EL (cell line): ENCODE measurements around the gene ACTRT2.

Experiments
- DNase-seq: peaks from one replicate; pipeline ENCODE4 v3.0.0-alpha.2; 2016

ACTRT2 gene

DNA sequence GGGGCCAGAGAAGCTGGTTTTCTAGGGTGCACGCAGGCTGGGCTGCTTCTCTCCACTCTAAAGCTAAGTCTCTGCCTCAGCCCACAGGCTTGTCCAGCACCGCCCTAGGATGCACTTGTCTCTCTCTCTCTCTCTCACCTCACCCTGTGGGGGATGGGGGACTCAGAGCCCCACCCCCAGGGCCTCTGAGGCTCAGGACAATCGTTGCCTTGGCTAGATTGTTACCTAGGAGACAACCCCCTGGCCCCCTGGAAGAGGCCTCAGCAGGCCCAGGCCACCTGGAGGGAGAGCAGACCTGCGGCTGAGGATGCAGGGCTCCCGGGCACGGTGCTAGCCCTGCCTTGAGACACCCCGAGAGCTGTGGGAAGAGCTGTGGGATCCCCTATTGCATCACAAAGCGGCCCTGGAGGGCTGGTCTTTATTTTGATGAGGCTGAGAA lies at the start of gene ACTRT2:
Gene ACTRT2 (plus strand): TSS at position 235 of the 439 bp plus-strand sequence. CDS start 220 bp downstream, outside the sequence.
- DNase-seq: no peak

DNA sequence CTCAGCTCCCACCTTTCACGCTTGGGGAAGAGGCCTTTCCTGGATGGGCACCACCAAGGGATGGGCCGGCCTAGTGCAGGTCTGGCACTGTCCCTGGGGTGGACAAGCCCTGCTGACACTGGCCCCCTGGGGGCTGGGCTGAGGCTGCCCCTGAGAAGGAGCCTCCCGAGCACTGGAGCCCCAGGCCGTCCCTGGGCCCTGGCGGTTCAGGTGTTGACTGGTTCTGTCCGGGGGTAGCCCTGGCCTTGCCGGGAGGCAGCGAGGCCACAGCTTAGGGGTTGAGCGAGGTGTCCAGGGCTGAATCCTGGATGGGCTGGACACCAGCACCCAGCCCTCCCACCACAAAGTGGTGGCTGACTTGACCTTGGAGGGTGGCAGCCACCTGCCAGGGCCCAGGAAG lies 49.7 kb upstream of the ACTRT2 start:
- no peak for DNase-seq

DNA sequence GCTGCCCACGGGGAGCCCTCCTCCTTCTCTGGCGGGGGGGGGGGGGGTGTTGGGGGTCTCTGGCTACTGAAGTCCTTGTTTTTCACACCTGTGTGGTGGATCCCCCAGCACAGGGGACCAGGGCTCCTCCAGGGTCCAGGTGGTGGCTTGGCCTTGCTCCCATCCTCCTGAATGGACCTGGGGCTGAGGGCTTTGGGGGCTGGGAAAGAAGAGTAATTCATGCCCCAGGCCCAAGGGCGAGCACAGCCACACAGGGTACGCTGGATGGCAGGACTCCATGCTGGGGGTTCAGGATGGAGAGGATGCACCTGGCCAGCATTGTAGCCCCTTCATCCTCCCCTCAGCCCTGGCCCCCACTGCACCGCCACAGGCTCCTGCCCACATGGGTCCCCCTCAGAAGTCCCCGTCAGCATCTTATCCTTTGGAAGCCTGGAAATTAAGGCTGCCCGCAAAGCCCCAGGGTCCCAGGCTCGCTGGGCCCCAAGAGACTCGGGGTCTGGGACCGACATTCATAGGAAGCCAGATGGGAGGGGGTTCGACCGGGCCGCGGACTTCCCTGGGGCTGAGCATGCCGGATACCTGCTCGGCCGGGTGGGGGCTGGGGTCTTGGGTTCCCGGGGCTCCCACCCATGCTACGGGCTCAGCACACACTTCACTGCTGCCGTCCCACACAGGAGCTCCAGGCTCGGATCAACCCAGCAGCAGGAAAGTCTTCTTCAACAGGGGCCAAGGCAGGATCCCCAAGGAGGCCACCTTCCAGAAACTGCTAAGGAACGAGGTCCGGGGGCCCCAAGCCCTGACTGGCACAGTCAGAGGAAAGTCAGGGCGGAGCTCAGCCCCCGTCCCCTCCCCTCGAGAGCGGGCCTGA lies 49.0 kb upstream of the ACTRT2 start:
- no peak for DNase-seq

DNA sequence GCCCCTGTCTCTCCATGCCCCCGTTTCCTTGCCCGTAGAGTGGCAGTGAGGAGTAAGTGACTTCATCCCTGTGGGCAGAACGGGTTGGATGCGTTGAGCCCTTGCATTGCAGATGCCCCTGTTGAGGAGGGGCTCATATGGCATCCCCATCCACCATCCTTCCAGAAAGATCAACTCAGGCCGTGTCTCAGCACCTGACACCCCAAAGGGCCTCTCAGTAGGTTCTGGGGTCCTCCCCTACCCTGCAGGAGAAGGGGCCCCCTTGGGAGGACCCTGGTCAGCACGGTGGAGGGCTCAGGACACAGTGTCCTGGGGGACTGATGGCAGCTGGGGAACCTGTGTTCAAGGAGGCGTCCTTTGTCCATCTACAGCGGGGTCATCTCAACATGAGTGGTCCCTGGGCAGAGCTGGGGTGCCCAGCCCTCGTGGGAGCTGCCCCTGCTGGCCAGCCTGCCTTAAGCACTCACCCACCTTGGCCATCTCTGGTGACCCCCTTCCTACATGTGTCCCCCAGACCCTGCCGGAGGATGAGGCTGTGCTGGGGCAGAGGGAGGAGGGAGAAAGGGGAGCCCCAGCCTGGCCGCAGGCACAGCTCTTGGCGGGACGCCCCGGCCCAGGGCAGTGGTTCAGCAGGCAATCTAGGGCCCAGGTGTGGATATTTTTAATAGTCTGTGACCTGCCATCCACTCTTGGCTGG lies 48.2 kb upstream of the ACTRT2 start:
- no peak for DNase-seq

DNA sequence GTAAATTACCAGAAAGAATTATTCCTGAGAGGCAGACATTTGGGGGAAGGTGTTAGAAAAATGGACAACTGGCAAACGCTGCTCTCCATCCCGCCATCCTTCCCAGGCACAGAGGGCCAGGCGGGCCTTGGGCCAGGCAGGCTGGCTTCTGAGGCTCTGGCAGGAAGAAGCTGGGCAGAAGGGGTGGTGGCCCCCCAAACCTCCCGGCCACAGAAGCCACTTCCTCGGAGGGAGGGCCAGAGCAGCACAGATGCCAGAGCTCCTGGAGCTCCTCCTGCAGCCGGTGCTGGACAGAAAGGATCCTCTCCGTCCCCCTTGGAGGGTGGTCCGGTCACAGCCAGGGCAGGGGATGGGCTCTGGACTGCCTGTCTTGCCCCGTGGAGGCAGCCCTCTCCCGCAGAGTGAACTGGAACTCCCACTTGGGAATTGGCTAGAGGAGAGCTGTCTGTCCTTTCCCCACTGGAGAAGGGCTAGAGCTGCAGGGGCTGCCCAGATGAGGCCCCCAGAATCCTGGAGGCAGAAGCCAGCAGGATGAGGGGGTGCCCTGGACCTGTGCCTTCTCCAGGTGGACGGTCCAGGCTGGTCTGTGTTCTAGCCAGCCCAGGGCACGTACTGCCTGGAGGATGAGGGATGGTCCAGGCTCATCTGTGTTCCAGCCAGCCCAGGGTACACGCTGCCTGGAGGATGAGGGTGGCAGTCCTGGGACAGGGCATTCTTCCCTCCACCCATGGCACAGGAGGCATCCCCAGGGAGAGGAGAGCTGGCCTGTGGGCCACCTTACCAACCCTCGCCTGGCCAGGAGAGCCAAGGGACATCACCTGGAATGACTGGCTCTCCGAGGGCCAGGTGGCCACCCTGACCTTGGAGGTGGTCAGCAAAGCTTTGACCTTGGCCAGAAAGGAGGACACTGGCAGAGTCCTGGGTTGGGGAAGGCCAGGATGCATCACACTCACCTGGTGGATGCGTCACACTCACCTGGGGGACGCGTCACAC lies 47.4 kb upstream of the ACTRT2 start:
- no peak for DNase-seq

DNA sequence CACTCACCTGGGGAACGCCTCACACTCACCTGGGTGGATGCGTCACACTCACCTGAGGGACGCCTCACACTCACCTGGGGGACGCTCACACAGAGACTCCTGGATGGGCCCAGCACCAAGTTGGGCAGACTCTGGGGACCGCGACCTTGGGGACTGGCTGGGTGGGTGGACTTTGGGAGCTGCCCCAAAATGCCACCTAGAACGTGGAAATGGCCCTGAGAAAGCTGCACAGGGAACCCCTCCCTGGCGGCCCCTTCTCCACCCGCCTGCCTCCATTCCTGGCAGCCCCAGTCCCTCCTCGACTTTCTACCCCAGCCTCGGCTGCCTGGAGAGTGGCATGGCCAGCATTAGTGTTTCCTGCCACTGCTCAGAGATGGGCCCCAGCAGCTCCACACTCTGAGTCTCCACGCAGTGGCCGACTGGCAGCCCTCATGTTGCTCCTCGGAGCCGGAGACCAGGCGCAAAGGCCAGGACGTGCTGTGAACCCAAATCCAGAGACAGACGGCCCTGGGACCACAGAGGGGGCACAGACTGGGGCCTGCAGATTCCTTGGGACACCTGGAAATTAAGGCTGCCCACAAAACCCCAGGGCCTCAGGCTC lies 46.5 kb upstream of the ACTRT2 start:
- no peak for DNase-seq

DNA sequence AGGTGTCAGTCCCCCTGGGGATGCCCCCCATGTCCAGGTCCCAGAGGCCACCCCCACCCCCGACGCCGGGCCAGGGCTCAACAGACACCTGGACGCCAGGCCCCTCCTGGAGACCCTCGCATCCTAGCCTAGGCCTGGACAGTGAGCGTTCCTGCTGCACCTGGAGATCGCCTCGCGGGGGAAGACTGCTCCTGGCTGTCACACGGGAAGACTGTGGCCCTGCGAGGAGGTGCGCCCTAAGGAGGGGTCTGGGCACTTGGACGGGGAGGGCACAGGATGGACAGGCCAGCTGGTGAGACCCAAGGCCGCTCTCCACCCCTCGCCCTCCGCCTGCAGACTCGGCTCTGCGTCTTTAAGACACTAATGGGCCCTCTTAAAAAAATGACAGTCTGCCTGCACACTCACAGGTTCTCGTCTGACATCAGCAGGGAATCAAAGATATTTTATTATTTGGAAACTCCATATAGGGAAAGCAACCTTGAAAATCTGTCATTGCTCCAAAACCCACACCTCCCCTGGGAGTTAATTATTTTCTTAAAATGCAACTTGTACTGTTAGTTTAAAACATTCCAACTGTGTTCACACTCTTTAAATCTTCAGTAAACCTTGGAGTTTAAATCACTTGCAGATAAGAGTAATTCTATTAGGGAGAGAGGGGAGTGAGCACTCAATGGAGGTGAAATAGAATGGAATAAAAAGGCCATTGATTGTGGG lies 45.6 kb upstream of the ACTRT2 start:
- no peak for DNase-seq

DNA sequence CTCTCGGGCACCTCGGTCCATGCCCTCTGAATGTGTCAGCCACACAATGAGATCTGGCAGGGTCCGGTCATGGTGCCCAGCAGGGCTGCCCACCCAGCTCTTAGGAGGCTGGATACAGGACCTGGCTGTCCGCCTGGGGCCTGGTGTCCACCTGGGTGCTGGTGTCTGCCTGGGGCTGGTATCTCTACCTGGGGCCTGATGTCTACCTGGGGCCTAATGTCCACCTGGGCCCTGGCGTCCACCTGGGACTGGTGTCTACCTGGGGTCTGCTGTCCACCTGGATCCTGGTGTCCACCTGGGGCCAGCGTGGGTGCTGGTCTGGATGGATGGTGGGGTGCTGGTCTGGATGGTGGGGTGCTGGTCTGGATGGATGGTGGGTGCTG lies 45.1 kb upstream of the ACTRT2 start:
- DNase-seq: no peak

DNA sequence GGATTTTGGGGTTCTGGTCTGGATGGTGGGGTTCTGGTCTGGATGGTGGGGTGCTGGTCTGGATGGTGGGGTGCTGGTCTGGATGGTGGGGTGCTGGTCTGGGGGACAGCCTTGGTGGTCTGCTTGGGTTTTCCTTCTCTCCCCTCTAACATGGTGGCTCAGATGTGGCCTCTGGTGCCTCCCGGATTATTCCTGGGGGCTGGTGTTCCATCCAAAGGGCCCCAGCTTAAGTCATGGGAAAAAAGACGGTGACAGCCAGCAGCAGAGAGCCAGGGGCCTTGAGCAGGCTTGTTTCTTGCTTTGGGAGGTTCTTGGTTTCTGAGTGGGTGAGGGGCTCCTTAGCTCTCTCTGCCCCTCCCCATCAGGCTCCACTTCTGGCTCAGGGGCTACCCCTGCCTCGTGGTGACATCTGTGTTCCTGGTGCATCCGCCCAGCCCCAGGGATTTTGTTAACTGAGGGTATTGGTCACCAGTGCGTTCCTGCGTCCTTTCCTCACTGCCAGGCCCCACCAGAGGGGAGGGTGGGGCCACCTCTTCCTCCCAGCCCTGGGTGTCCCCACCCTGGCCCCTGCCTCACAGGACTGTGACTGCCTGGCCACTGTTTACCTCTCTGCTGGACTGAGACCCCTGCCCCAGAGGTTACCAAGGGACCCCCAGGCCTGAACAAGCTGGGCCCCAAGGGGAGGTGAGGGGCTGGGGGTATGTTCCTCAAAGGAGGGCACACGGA lies 43.2 kb upstream of the ACTRT2 start:
- no peak for DNase-seq

DNA sequence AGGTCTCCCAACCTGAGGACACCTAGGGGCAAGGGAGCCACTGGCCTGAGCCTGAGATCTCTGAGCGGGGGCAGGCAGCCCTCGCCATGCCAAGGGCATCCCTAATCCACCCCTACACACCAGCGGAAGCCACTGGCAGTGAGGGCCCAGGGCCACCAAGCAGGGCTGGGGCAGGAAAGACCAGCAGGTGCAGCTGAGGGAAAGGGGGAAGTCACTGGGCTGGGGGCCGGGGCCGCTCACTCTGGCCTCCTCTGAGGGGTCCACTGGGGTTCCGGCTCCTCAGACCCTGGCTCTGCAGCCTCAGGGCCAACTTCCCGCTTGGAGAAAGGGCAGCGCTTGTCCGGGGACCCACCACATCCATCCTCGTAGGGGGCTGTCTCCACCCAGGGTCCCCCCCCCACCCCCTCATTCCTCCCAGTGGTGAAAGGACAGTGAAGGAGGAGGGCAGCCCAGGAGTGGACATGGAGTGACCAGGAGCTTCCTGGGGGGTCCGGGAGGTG lies 42.5 kb upstream of the ACTRT2 start:
- no peak for DNase-seq

DNA sequence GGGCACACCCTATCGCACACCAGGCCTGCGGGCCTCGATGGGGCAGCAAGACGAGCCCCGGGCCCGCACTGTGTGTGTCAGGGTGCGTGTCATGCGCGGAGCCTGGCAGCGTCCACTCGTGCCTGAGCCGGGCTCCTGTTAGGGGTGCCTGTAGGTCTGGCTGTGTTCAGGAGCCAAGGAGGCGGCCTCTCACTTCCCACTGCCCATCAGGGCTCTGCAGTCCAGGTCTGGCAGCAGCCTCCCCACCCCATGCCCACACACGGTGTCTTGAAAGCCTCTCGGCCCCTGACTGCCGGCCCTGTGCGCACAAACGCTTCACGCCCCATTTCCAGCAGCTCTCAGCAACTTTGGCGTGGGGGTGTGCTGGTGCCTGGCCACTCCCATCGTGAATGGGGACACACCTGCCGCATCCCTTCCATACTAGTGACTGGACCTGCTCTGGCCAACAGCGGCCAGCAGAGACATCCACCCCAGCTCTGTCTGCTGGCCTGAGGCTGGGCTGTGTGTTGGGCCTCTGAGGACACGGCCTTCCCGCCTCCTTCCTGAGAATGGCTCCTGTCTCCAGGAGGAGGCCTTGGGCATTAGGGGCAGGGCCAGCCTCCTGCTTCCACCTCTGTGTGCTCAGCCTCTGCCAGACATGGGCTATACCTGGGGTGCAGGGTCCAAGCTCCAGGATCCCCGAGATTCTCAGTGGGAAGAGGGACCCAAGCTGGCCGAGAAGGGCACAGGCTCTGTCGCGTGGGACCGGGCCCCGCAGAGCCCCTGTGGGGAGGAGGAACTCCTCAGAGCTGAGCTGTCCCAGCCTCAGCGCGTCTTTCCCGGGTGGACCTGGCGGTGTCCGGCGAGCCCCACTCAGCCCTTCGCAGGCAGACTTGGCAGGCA lies 41.8 kb upstream of the ACTRT2 start:
- no peak for DNase-seq

DNA sequence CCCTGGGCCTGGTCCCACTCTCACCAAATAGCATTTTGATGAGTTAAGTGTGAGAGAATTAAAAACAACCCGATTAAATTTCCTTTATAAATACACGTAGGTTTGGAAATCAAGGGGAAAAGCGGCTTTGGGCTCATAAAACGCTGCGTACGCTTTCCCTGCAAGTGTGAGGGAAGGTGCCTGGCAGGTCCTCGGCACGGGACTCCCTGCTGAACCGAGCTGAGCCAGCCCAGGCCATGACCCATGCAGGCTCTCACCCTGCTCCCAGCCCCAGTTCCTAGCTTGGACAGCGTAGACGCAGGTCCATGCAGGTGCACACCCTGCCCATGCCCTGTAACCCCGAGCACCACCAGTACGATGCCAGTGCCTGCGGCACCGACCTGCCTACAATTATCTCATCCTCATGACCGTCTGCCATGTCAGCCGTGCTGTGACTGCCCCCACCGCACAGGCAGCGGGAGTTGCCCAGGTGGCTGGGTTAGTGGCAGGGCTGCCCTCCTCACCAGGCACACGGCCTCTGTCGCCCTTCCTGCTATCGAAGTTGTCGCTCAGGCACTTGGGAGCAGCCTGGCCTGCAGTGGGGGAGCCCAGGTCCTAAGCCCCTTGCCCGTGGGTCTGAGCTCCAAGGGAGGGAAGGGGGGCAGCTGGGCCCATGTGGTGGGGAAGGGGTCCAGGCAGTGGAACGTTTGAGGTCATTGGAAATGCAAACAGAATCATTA lies 41.0 kb upstream of the ACTRT2 start:
- DNase-seq: no peak

DNA sequence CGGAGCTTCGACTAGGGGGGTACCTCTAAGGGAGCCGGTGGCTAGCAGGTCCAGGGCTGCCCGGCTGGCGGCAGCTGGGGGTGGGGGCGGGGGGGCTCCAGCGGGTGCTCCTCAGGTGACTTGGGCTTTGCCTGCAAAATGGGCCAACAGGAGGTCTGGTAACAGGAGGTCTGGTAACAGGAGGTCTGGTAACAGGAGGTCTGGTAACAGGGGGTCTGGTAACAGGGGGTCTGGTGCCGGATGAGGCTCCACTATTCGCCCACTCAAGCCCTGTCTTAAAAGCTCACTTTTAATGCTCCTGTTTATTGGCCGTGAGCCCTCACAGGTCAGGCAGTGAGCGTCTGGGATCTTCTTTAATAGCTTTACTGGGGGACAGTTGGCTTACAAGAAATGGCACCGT lies 40.4 kb upstream of the ACTRT2 start:
- DNase-seq: no peak

DNA sequence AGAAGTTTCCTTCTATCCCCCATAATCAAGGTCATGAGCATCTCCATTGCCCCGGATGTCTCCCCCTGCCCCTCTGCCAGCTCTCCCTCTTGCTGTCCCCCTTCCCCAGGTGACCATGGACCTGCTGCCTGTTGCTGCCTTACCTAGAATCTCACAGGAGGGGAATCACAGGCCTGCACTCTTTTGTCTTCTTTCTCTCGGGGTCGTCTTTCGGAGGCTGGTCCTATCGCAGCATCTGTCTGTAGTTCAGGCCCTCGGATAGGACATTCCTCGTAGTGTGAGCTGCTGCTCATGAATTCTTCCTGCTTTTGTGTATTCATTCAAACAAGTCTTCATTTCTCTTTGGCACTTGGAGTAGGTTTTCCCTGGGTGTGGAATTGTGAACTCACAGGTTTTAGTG lies 39.9 kb upstream of the ACTRT2 start:
- no peak for DNase-seq

DNA sequence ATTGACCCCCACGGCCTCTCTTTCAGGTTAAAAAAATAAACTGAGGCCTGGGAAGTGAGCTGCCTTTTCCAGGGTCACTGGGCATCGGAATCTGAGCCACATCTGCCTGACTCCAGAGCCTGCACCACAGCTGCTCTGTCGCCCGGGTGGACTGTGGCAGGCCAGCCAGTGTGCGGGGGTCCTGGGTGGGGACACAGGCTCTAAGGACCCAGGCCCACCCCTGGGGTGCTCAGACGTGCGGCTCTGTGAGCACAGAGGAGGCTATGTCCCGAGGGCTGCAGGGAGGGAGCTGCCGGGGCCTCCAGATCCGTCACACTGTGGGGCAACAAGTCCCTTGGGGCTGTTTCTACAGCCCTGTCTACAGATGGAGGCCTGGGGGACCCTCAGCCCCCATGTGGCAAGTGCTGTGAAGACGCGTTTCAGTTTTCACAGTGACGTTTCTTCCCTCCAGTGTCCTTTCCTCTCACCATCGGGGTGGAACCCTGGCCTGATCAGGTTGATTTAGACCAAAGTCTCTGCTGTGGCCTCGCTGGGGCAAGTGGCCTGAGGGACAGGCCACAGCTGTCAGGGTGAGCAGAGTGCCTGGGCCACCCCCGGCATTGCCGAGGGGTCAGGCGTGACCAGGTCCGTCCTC lies 39.2 kb upstream of the ACTRT2 start:
- no peak for DNase-seq

DNA sequence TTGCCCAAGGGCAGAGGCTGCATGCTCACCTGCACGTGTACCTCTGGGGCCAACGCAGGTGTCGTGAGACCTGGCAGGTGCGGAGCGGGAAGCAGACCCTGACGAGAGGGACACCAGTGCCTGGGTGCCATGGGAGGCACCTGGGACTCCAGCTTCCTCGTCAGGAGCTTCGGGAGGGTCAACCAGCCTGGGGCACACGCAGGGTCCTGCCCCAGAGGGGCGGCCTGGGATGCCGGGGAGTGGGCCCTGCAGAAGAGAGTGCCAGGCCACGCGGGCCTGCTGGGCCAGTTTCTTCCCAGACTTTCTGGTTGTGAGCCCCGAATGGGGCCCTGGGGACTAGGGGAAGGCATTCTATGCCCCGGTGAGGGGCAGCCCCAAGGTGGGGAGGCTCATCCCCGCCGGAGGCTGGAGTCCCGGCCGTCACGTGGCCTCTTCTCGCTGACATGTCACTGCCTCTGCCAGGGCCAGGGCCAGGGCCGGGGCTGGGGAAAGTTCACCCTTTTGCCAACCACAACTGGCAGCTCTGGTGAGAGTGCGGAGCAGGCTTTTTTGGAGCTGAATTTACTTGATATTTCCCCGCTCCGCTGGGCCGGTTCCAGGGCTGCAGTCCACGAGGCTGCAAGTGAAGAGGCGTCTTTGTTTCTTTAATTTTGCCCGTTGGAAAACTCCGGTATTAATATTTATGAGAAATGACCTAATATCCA lies 38.5 kb upstream of the ACTRT2 start:
- DNase-seq: no peak

DNA sequence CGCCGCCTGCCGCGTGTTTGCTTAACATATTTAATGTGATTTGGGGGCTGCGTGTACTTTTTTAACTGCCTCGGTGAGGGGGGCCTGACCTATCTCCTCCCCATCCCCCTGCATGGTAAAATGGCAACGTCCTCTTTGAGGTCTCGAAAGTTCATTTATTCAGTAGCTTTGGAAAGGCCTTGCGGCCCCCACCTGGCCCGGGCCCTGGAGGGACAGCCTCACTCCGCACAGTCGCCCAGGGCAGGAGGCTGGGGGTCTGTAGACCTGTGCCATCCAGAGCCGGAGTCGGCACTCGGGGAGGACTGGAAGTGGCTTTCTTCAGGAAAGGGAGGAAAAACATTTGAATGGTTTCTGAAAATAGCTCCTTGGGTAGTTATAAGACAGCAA lies 38.0 kb upstream of the ACTRT2 start:
- DNase-seq: no peak
